GM18520 (cell line): ENCODE measurements around the gene TANC1.

ENCODE experiments used
- ATAC-seq: cut with Tn5 transposase; IDR thresholded peaks from one replicate; pipeline ENCODE4 v1.9.1; 2021; ENCODE audit not compliant: unreplicated experiment

Gene TANC1

GRCh38 chr2:159185401-159186130 is 217.1 kb downstream of the TANC1 start:
- ATAC-seq = no peak

- ATAC-seq = no peak
Observed at GRCh38 chr2:159186462-159186861, 218.0 kb downstream of the TANC1 start.

GRCh38 chr2:159187106-159187505 is 218.7 kb downstream of the TANC1 start:
- ATAC-seq = no peak

- no peak for ATAC-seq
Observed at GRCh38 chr2:159188449-159188848, 220.0 kb downstream of the TANC1 start.

GRCh38 chr2:159192371-159192918 is 224.0 kb downstream of the TANC1 start:
- ATAC-seq = no peak

GRCh38 chr2:159193791-159194190 is 225.4 kb downstream of the TANC1 start:
- no peak for ATAC-seq

- ATAC-seq = no peak
Observed at GRCh38 chr2:159194241-159194640, 225.8 kb downstream of the TANC1 start.

- ATAC-seq = no peak
Observed at GRCh38 chr2:159195697-159196096, 227.3 kb downstream of the TANC1 start.

- no peak for ATAC-seq
Observed at GRCh38 chr2:159196393-159196925, 228.0 kb downstream of the TANC1 start.

- no peak for ATAC-seq
Observed at GRCh38 chr2:159199236-159199635, 230.8 kb downstream of the TANC1 start.

- ATAC-seq = no peak
Observed at GRCh38 chr2:159199761-159200465, 231.5 kb downstream of the TANC1 start.

- ATAC-seq = no peak
Observed at GRCh38 chr2:159200498-159200897, 232.1 kb downstream of the TANC1 start.

- peak; percentile 93 for ATAC-seq
Observed at GRCh38 chr2:159201360-159202063, 233.1 kb downstream of the TANC1 start.

GRCh38 chr2:159202568-159203071 is 234.2 kb downstream of the TANC1 start:
- ATAC-seq = no peak

- ATAC-seq = no peak
Observed at GRCh38 chr2:159204381-159205144, 236.1 kb downstream of the TANC1 start.

GRCh38 chr2:159206736-159207380 is 238.4 kb downstream of the TANC1 start:
- no peak for ATAC-seq

GRCh38 chr2:159208438-159208837 is 240.0 kb downstream of the TANC1 start:
- no peak for ATAC-seq

GRCh38 chr2:159209341-159210306 is 241.2 kb downstream of the TANC1 start:
- peak; percentile 85 for ATAC-seq
